Stomach smooth muscle (tissue), 2 donors: ENCODE results near the gene SH2D3C.

Experiments used
- H3K27ac ChIP-seq: one replicate; pipeline ENCODE4 v1.7.0; 2013; ENCODE audit warnings: mild to moderate bottlenecking, low read length, inconsistent platforms
- H3K27me3 ChIP-seq, 2 donors: one replicate each; pipeline ENCODE4 v1.7.0; 2013; ENCODE audit warnings: low read length in 2 of 2; ENCODE audit not compliant: insufficient read depth in 2 of 2, control insufficient read depth in 1 of 2
- H3K36me3 ChIP-seq, 2 donors: one replicate each; pipeline ENCODE4 v1.7.0; 2013; ENCODE audit warnings: low read length in 2 of 2; ENCODE audit not compliant: control insufficient read depth in 2 of 2, insufficient read depth in 2 of 2
- H3K4me1 ChIP-seq: one replicate; pipeline ENCODE4 v1.7.0; 2013; ENCODE audit warnings: low read length; ENCODE audit not compliant: control insufficient read depth, insufficient read depth
- H3K4me3 ChIP-seq, 2 donors: one replicate each; pipeline ENCODE4 v1.7.0; 2013; ENCODE audit warnings: low read length in 2 of 2
- H3K9ac ChIP-seq, 2 donors: one replicate each; pipeline ENCODE4 v1.7.0; 2013; ENCODE audit warnings: low read length in 2 of 2, mild to moderate bottlenecking in 1 of 2
- H3K9me3 ChIP-seq, 2 donors: one replicate each; pipeline ENCODE4 v1.7.0; 2013; ENCODE audit warnings: low read length in 2 of 2; ENCODE audit not compliant: control insufficient read depth in 2 of 2
- donor health status: healthy.
- donor health status: Pancreatic carcinoma.

The SH2D3C gene

GRCh38 chr9:127791085-127791484 lies 12.6 kb upstream of the SH2D3C start:
- H3K9ac ChIP-seq = no peak overlapping the region
- no peaks in the 10 kb centered on the region for H3K9me3 ChIP-seq
- H3K27ac ChIP-seq = no peak overlapping the region
- H3K36me3 ChIP-seq = peaks cover 39 to 45% of the 10 kb centered on the region in 2 donors
- no peak overlapping the region for H3K4me3 ChIP-seq
- H3K4me1 ChIP-seq = peaks cover 17% of the 10 kb centered on the region
- no peaks in the 10 kb centered on the region for H3K27me3 ChIP-seq

DNA sequence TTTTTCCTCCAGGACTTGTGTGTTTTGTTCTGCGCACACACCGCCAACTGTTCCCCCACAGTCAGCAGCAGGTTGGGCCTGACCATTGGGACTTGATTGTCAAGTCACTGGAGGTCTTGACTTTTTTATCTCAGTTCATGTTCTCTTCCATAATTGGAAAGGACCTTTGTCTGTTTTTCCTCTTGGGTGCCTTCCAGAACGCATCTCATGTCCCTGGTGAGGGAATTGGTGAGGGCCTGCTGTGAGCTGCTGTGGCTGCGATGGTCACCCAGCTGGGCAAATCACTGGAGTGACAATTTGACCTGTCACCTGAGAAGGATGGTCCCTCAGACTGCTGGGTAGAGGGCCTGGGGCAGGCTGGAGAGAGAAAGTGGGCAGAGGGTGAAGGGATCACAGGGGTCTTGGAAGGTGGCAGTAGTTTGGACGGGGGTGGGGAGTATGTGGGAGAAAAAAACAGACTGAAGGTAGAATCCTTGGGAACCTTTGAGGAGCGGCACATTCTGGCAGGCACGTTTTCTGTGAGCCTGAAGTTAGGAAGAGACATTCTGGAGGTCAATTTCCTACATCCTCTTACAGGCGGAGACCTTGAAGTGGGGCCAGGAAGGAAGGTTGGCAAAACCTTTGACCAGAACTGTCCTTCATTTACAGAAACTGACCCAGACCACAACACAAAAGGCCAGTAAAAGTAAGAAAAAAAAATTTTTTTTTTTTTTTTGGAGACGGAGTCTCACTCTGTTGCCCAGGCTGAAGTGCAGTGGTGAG lies 11.8 kb upstream of the SH2D3C start:
- Histone ChIP-seq H3K4me3 (no peak overlapping the region), H3K27me3 (no peaks in the 10 kb centered on the region), H3K36me3 (peaks cover 39 to 45% of the 10 kb centered on the region in 2 donors), H3K4me1 (peaks cover 17% of the 10 kb centered on the region), H3K27ac (peak overlapping the region; percentile 49), H3K9me3 (no peaks in the 10 kb centered on the region), H3K9ac (no peak overlapping the region)

DNA sequence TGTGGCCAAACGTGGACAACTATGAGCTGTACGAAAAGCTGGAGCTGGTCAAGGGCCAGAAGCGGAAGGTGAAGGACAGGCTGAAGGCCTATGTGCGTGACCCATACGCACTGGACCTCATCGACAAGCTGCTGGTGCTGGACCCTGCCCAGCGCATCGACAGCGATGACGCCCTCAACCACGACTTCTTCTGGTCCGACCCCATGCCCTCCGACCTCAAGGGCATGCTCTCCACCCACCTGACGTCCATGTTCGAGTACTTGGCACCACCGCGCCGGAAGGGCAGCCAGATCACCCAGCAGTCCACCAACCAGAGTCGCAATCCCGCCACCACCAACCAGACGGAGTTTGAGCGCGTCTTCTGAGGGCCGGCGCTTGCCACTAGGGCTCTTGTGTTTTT lies 10.7 kb upstream of the SH2D3C start:
- Histone ChIP-seq H3K9ac (no peak overlapping the region), H3K27ac (no peak overlapping the region), H3K36me3 (peaks cover 39 to 45% of the 10 kb centered on the region in 2 donors), H3K27me3 (no peaks in the 10 kb centered on the region), H3K4me1 (peaks cover 17% of the 10 kb centered on the region), H3K4me3 (no peak overlapping the region), H3K9me3 (no peaks in the 10 kb centered on the region)

DNA sequence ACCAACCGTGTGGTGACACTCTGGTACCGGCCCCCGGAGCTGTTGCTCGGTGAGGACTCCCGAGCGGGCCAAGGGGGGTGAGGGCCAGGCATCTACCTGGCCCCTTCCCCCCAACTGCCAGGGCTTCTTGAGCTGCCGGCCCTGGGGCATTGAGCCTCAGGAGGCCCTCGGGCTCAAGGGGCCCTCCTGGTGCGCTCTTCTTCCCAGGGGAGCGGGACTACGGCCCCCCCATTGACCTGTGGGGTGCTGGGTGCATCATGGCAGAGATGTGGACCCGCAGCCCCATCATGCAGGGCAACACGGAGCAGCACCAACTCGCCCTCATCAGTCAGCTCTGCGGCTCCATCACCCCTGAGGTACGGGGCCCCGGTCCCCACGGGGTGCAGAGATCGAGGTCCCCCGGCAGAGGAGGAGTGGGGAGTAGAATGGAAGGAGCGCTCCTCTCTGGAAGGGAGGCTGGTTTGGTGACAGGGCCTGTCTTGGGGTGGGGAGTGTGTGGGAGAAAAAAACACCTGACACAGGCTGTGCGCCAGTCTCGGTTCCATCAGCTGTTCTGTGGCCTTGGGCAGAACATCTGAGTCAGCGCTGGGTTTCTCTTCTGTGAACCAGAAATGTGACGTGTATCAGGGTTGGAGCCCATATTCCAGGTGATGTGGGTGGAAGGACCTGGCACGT lies 10.0 kb upstream of the SH2D3C start:
- Histone ChIP-seq H3K9ac (no peak overlapping the region), H3K9me3 (no peaks in the 10 kb centered on the region), H3K27ac (no peak overlapping the region), H3K4me1 (peaks cover 17% of the 10 kb centered on the region), H3K4me3 (no peak overlapping the region), H3K27me3 (no peaks in the 10 kb centered on the region), H3K36me3 (peaks cover 39 to 45% of the 10 kb centered on the region in 2 donors)

- Histone ChIP-seq H3K9ac (peak overlapping the region in 1 of 2 donors; percentile 72), H3K27ac (peak overlapping the region; percentile 81), H3K27me3 (no peaks in the 10 kb centered on the region), H3K4me3 (peak overlapping the region; percentile 83 to 85), H3K36me3 (peaks cover 38 to 39% of the 10 kb centered on the region in 2 donors), H3K9me3 (no peaks in the 10 kb centered on the region), H3K4me1 (peaks cover 17% of the 10 kb centered on the region)
Observed at GRCh38 chr9:127786773-127787104, 8.3 kb upstream of the SH2D3C start.

DNA sequence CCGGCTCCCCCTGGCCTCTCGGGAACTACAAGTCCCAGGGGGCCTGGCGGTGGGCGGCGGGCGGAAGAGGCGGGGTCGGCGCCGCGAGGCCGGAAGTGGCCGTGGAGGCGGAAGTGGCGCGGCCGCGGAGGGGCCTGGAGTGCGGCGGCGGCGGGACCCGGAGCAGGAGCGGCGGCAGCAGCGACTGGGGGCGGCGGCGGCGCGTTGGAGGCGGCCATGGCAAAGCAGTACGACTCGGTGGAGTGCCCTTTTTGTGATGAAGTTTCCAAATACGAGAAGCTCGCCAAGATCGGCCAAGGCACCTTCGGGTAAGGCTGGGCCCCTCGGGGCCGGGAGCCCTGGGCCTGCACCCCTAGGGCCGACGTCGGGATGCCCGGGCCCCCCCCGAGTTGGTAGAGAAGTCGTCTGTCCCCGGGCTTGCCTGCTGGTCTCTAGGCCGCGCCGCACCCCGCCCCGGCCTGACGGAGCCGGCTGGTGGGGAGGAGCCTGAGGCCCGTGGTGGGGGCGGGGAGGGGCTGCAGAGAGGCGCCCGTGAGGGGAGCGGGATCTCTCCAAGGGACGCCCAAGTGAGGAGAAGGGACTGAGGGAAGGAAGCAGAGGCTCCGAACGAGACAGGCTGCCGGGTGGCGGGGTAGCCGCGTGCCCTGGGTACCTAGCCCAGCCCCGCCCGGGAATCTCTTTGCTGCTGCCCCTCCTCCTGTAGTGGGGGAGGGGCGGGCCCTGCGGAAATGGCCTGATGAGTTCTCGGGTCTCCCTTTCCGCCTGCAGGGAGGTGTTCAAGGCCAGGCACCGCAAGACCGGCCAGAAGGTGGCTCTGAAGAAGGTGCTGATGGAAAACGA lies 7.7 kb upstream of the SH2D3C start, which contains the start of gene CDK9:
CDK9 (plus strand) TSS at position 102 of the 840 bp plus-strand sequence; CDS start at position 217, 115 bp downstream.
- Histone ChIP-seq H3K36me3 (peaks cover 34 to 37% of the 10 kb centered on the region in 2 donors), H3K9ac (peak within 1 kb of the TSS; percentile 72 to 80), H3K4me3 (peak within 1 kb of the TSS; percentile 83 to 85), H3K9me3 (no peaks in the 10 kb centered on the region), H3K27me3 (no peaks in the 10 kb centered on the region), H3K4me1 (peaks cover 17% of the 10 kb centered on the region), H3K27ac (peak within 1 kb of the TSS; percentile 81)

- H3K9me3 ChIP-seq = no peaks in the 10 kb centered on the region
- H3K4me1 ChIP-seq = peaks cover 17% of the 10 kb centered on the region
- peak overlapping the region; percentile 81 for H3K27ac ChIP-seq
Observed at GRCh38 chr9:127785023-127785932, 6.8 kb upstream of the SH2D3C start.

GRCh38 chr9:127783111-127784008 lies 4.9 kb upstream of the SH2D3C start:
- Histone ChIP-seq H3K4me3 (no peak overlapping the region), H3K9me3 (no peaks in the 10 kb centered on the region), H3K9ac (no peak overlapping the region), H3K27me3 (no peaks in the 10 kb centered on the region), H3K4me1 (peaks cover 25% of the 10 kb centered on the region), H3K27ac (no peak overlapping the region), H3K36me3 (peaks cover 11 to 12% of the 10 kb centered on the region in 2 donors)

More at GRCh38 chr9:127785023-127785932, 6.8 kb upstream of the SH2D3C start:
- Histone ChIP-seq H3K9ac (peak overlapping the region; percentile 12 to 58), H3K4me3 (peak overlapping the region; percentile 29 to 85), H3K36me3 (peaks cover 29% of the 10 kb centered on the region in 2 donors), H3K27me3 (no peaks in the 10 kb centered on the region)

DNA sequence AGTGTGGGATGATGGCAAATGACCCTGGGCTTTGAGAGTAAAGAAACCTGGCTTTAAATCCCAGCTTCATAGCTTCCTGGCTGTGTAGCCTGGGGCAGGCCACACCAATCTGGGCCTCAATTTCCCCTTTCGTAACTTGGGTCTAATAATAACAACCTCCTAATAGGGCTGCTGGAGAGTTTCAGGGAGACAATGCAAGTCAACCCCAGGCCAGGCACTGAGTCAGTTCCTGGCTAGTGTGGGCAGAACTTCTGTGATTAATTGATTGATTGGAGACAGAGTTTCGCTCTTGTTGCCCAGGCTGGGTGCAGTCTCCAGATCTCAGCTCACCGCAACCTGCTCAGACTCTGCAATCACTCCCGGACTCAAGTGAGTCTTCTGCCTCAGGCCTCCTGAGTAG lies 3.3 kb upstream of the SH2D3C start:
- H3K9me3 ChIP-seq = no peaks in the 10 kb centered on the region
- H3K27me3 ChIP-seq = no peaks in the 10 kb centered on the region
- no peak overlapping the region for H3K9ac ChIP-seq
- H3K36me3 ChIP-seq = no peaks in the 10 kb centered on the region
- H3K27ac ChIP-seq = no peak overlapping the region
- H3K4me3 ChIP-seq = no peak overlapping the region
- peaks cover 11% of the 10 kb centered on the region for H3K4me1 ChIP-seq
